PC-3 (cell line): ENCODE measurements around the gene GRIN3B. TPM values are rescaled to one million over a fixed set of nuclear protein-coding genes. Genes with fewer than 3 reads are reported as not detected.

Experiments
- ATAC-seq: fragments of 200-7000 bp; cut with Tn5 transposase; 2 replicates; pipeline ENCODE4 v1.9.1; 2020; ENCODE audit warnings: mild to moderate bottlenecking, moderate library complexity
- BruUV-seq: library from RNA; stranded (reverse); fragments of 400-500 nt; replicated peaks from 2 replicates; lab custom pipeline; 2021; lab: Mats Ljungman, UMichigan
- CTCF ChIA-PET: fragments of 300-600 bp; sonication (Branson Sonifier 250); formaldehyde crosslinking; loops from one replicate; lab custom pipeline; 2022; ENCODE audit warnings: antibody characterized with exemption; lab: Charles Lee
- POLR2A ChIA-PET: fragments of 300-600 bp; sonication (Branson Sonifier 250); formaldehyde crosslinking; loops from one replicate; lab custom pipeline; 2022; ENCODE audit warnings: antibody characterized with exemption; ENCODE audit not compliant: unreplicated experiment; lab: Charles Lee
- DNase-seq: peaks from one replicate; pipeline ENCODE4 v3.0.0-alpha.2; 2015
- H2AFZ ChIP-seq: fragments of 300-600 bp; sonication (generic); 2 replicates; pipeline ENCODE4 v1.6.0; 2016; ENCODE audit warnings: antibody characterized with exemption, low read length
- H3F3A ChIP-seq: fragments of 300-600 bp; sonication (generic); one replicate; pipeline ENCODE4 v1.6.0; 2017; ENCODE audit warnings: antibody characterized with exemption, low read length, control low read depth, mild to moderate bottlenecking; ENCODE audit not compliant: unreplicated experiment
- H3K27ac ChIP-seq: fragments of 300-600 bp; sonication (generic); 2 replicates; pipeline ENCODE4 v1.5.1; 2016; ENCODE audit warnings: mild to moderate bottlenecking, low read length
- H3K27me3 ChIP-seq: fragments of 300-600 bp; sonication (generic); 2 replicates; pipeline ENCODE4 v1.6.1; 2016; ENCODE audit warnings: low read length, mixed read lengths
- H3K36me3 ChIP-seq: fragments of 300-600 bp; sonication (generic); 2 replicates; pipeline ENCODE4 v1.6.1; 2016; ENCODE audit warnings: low read depth, mixed run types, low read length, mixed read lengths
- H3K4me1 ChIP-seq: fragments of 300-600 bp; sonication (generic); 2 replicates; pipeline ENCODE4 v1.5.1; 2016; ENCODE audit warnings: low read length; ENCODE audit not compliant: insufficient read depth
- H3K4me2 ChIP-seq: fragments of 300-600 bp; sonication (generic); 2 replicates; pipeline ENCODE4 v1.6.0; 2016; ENCODE audit warnings: low read length
- H3K4me3 ChIP-seq: fragments of 300-600 bp; sonication (generic); 2 replicates; pipeline ENCODE4 v1.5.1; 2016; ENCODE audit warnings: mild to moderate bottlenecking, low read length, mixed read lengths
- H3K79me2 ChIP-seq: fragments of 300-600 bp; sonication (generic); 2 replicates; pipeline ENCODE4 v1.6.1; 2017; ENCODE audit warnings: low read length, mixed read lengths
- H3K9ac ChIP-seq: fragments of 300-600 bp; sonication (generic); 2 replicates; pipeline ENCODE4 v1.6.0; 2016; ENCODE audit warnings: mild to moderate bottlenecking, low read length
- H3K9me2 ChIP-seq: fragments of 300-600 bp; sonication (generic); replicated peaks from 2 replicates; pipeline ENCODE4 v1.6.1; 2016; ENCODE audit warnings: mixed run types, low read length, mixed read lengths
- H3K9me3 ChIP-seq: fragments of 300-600 bp; sonication (generic); 2 replicates; pipeline ENCODE4 v1.6.1; 2016; ENCODE audit warnings: low read length, mixed read lengths
- H4K20me1 ChIP-seq: fragments of 300-600 bp; sonication (generic); 2 replicates; pipeline ENCODE4 v1.6.1; 2016; ENCODE audit warnings: low read length, mixed read lengths
- EZH2 ChIP-seq: fragments of 300-600 bp; sonication (generic); IDR thresholded peaks from one replicate; pipeline ENCODE4 v1.6.1; 2017; ENCODE audit warnings: antibody characterized with exemption, mild to moderate bottlenecking, low read length; ENCODE audit not compliant: unreplicated experiment
- EZH2phosphoT487 ChIP-seq: fragments of 300-600 bp; sonication (generic); IDR thresholded peaks from 2 replicates; pipeline ENCODE4 v1.6.1; 2018; ENCODE audit warnings: mild to moderate bottlenecking, antibody characterized with exemption, low read length, borderline replicate concordance
- intact Hi-C: fragments of 100-400 bp; cut with micrococcal nuclease; formaldehyde crosslinking; loops from 2 replicates; pipeline ENCODE4 v1.9.0; 2023
- total RNA-seq: library from RNA; depleted of rRNA; stranded (reverse); fragments of >200 nt; gene quantifications from 2 replicates; pipeline ENCODE4 v1.2.3, GENCODE V29; 2014
- TF ChIP-seq, protein P1 (sequence below): fragments of 300-600 bp; sonication (generic); conservative IDR thresholded peaks from 2 replicates; pipeline ENCODE4 v1.5.1; 2017; ENCODE audit warnings: antibody characterized with exemption, low read depth, mild to moderate bottlenecking, low read length

Gene GRIN3B
- total RNA-seq, 1 experiment from 2014 or later: 0.69 TPM

DNA sequence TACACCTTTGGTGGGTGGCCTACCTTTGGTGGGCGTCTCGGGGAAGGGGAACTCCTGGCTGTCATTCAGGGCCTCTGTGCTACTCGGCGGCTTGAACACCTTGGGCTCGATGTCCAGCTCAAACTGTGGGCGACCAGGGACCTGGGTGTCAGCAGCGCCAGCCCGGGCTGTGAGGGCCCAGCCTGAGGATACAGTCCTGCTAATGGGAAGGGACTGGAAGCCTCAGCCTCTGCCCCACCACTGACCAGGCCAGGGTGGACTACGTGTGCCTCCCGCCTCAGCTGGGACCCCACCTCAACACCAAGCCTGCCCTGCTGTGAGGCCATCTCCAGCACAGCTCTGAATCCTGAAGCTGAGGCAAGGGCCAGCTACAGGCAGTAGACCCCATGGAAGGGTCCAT lies 13.0 kb downstream of the GRIN3B start:
- CTCF ChIA-PET: no interaction called here

DNA sequence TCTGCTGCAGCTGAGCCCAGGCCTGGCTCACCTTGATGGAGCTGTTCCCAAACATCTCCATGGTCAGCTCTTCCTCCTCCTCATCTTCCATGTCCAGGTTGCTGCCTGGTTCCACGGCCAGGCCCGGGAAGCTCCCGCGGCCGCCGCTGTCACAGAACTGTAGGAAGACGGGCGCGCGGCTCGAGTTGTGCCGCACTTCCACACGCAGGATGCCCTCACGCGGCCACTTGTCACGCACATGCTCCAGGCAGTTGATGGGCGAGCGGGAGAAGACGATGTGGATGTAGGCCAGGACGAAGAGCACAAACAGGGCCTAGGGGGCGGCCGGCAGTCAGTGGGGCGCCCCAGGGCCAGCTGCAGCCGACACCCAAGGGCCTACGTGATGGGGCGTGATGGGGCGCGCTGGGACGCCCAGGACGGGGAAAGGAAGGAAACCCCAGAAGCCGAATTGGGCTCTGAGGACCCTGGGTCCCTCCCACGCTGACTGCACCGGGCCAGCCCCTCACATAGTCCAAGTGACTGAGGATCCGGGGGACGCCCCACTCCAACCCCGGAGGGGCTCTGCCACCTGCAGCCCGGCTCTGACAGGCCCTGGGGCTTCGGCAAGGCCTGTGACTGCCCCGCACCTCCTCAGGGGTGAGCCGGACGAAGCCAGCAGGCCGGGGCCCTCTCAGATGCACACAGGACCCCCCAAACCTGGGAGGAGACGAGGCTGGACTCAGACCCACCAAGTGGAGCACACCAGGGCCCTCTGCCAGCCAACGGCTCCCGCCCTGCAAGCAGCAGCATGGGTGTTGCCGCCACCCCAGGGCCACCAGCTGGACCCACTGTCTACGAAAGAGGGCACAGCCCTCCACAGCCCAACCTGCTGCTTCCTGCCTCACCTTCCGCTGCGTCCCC lies 14.2 kb downstream of the GRIN3B start:
- Histone ChIP-seq H3K9me3 (no peaks in the 10 kb centered on the region), H2AFZ (no peak overlapping the region), H3K79me2 (peaks cover 54% of the 10 kb centered on the region), H3K4me3 (no peak overlapping the region), H3K4me2 (no peak overlapping the region), H3K9ac (no peak overlapping the region), H3K27ac (no peak overlapping the region), H3K4me1 (peaks cover 22% of the 10 kb centered on the region), H3K9me2 (no peaks in the 10 kb centered on the region), H3F3A (no peaks in the 10 kb centered on the region), H3K36me3 (no peaks in the 10 kb centered on the region), H3K27me3 (no peaks in the 10 kb centered on the region), H4K20me1 (peaks cover 41% of the 10 kb centered on the region)
- ChIA-PET POLR2A (no interaction called here), CTCF (no interaction called here)
- TF ChIP-seq EZH2phosphoT487: no peak
- no peak for TF ChIP-seq EZH2
- DNase-seq (no peak), ATAC-seq (no peak)
- intact Hi-C loops: no loop called here
- no TSS peak for BruUV-seq

More for the DNA sequence above, 13.0 kb downstream of the GRIN3B start:
- Histone ChIP-seq H3K27me3 (no peaks in the 10 kb centered on the region), H3K4me3 (no peak overlapping the region), H4K20me1 (peaks cover 31% of the 10 kb centered on the region), H3K79me2 (peaks cover 42% of the 10 kb centered on the region), H3K9me2 (no peaks in the 10 kb centered on the region), H2AFZ (no peak overlapping the region), H3K36me3 (no peaks in the 10 kb centered on the region), H3K9ac (no peak overlapping the region), H3K4me1 (peaks cover 19% of the 10 kb centered on the region), H3K27ac (no peak overlapping the region), H3F3A (no peaks in the 10 kb centered on the region), H3K4me2 (no peak overlapping the region), H3K9me3 (no peaks in the 10 kb centered on the region)
- no peak for DNase-seq
- POLR2A ChIA-PET: no interaction called here
- TF ChIP-seq EZH2phosphoT487 (no peak), EZH2 (no peak)
- TF ChIP-seq, protein P1, sequence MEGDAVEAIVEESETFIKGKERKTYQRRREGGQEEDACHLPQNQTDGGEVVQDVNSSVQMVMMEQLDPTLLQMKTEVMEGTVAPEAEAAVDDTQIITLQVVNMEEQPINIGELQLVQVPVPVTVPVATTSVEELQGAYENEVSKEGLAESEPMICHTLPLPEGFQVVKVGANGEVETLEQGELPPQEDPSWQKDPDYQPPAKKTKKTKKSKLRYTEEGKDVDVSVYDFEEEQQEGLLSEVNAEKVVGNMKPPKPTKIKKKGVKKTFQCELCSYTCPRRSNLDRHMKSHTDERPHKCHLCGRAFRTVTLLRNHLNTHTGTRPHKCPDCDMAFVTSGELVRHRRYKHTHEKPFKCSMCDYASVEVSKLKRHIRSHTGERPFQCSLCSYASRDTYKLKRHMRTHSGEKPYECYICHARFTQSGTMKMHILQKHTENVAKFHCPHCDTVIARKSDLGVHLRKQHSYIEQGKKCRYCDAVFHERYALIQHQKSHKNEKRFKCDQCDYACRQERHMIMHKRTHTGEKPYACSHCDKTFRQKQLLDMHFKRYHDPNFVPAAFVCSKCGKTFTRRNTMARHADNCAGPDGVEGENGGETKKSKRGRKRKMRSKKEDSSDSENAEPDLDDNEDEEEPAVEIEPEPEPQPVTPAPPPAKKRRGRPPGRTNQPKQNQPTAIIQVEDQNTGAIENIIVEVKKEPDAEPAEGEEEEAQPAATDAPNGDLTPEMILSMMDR: no peak
- intact Hi-C loops: no loop called here
- no peak for ATAC-seq
- BruUV-seq: no TSS peak

DNA sequence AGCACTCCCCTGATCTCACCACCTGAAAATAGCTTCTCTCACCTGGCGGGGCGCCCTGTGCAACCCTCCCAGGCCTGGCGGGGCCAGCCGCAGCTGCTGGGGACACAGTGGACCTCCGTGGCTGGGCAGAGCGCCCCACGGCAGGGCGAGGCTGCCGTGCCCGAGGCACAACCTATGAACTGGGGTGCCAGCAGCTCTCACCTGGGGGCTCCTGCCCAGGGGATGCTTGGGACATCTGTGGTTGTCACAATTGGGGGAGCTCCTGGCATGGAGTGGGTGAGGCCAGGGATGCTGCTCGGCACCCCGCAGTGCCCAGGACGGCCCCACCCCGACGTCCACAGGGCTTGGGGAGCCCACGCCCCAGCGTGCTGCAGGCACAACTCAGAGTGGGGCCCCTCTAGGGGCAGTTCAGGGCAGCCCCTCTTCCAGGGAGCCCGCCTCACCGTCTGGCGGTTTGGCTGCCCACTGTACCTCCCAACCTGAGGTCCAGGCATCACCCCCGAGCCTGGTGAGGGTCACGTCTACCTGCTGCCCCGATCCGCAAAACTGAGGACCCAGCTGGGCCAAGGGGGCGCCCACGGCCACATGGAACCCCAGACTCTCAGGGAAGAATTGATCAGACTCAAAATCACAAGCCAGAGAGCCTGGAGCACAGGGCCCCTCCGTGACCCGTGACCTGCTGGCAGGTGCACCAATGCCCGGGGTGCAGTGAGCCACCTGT lies 15.0 kb downstream of the GRIN3B start:
- peaks cover 22% of the 10 kb centered on the region for H3K4me1 ChIP-seq
- no peak for DNase-seq
- peaks cover 50% of the 10 kb centered on the region for H4K20me1 ChIP-seq
- H3K4me3 ChIP-seq: no peak overlapping the region
- H3K4me2 ChIP-seq: no peak overlapping the region
- no peaks in the 10 kb centered on the region for H3F3A ChIP-seq
- ChIA-PET CTCF (no interaction called here), POLR2A (no interaction called here)
- no peaks in the 10 kb centered on the region for H3K9me2 ChIP-seq
- intact Hi-C loops: no loop called here
- no peak for ATAC-seq
- no peaks in the 10 kb centered on the region for H3K27me3 ChIP-seq
- no TSS peak for BruUV-seq
- H3K27ac ChIP-seq: no peak overlapping the region
- TF ChIP-seq, protein P1: no peak
- TF ChIP-seq EZH2 (no peak), EZH2phosphoT487 (no peak)
- no peaks in the 10 kb centered on the region for H3K36me3 ChIP-seq
- peaks cover 62% of the 10 kb centered on the region for H3K79me2 ChIP-seq
- no peaks in the 10 kb centered on the region for H3K9me3 ChIP-seq
- no peak overlapping the region for H2AFZ ChIP-seq
- no peak overlapping the region for H3K9ac ChIP-seq
